Colon (tissue), 2 donors: ENCODE data around the gene MIS12.

Experiments used
- FAIRE-seq: peaks from 2 replicates; lab custom pipeline; 2012; peaks lifted over from hg19 to GRCh38; lab: Jason Lieb, UNC
- donor health status: control.
- donor health status: control.

Gene MIS12

DNA sequence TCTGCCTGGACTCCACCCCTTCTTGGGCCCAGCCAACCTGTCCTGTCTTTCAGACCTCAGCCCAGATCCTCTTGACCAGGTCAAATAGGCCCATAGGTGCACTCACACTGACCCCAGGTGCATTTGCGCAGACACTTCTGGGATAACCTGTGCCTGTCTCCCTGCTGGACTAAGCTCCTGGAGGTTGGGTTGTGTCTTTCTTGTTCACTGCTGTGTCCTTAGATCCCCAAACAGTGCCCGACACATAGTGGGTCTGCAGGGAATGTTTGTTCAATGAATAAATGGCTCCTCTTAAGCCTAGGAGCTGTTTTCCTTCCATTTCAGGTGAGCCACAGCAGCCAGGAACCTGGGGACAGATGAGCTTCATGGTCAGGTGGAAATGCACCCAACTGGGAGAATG, 49.1 kb downstream of the MIS12 start:
- FAIRE-seq: no peak

GRCh38 chr17:5536866-5537650, 50.7 kb downstream of the MIS12 start:
- no peak for FAIRE-seq

DNA sequence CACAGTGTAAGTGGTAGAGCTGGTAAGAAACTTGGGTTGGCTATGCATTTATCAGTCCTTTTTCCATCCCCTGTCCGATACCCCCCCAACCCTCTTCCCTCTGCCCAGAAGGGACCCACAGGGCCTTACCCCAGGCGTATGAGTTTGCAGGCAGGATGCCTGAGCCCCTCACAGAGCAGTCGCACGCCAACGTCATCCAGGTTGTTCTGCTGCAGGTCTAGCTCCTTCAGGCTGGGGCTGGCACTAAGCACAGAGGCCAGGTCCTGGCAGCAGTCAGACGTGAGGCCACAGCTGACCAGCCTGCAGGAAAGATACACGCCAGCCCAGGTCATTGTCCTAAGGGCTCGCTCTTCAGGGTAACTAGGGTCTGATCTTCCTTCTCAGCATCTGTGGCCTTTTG, 52.9 kb downstream of the MIS12 start:
- no peak for FAIRE-seq

- no peak for FAIRE-seq
Measured at GRCh38 chr17:5540321-5540720, 54.0 kb downstream of the MIS12 start.
